Measurements from ENCODE around the gene RBP3.

- TF ChIP-seq CTCF (IDR thresholded peaks at IDR 0.05; ENCODE audit: poor library complexity, severe bottlenecking) (no peak), EP300 (conservative IDR thresholded peaks at IDR 0.05; ENCODE audit: poor library complexity, severe bottlenecking) (no peak), POLR2AphosphoS5 (IDR thresholded peaks at IDR 0.05) (no peak), EZH2 (IDR thresholded peaks at IDR 0.05; ENCODE audit: borderline replicate concordance, insufficient read depth, low read length, poor library complexity, severe bottlenecking) (no peak), RAD21 (conservative IDR thresholded peaks at IDR 0.05) (no peak), TAF1 (IDR thresholded peaks at IDR 0.05; ENCODE audit: low read depth) (no peak), REST (IDR thresholded peaks at IDR 0.05; ENCODE audit: borderline replicate concordance) (no peak), SMC3 (conservative IDR thresholded peaks at IDR 0.05; ENCODE audit: poor library complexity) (no peak)
These were observed 55.5 kb downstream of the RBP3 start for GRCh38 chr10:47403446-47404318.

All from neural cell (in vitro differentiated cells).